K562 (cell line): ENCODE results near the gene WDR90. TPM values are rescaled to one million over a fixed set of nuclear protein-coding genes. Genes with fewer than 3 reads are reported as not detected.

ENCODE experiments used
- ATAC-seq: fragments of 200-7000 bp; cut with Tn5 transposase; 3 replicates; pipeline ENCODE4 v1.9.1; 2020; ENCODE audit warnings: moderate library complexity
- BruUV-seq: library from RNA; stranded (reverse); fragments of 400-500 nt; replicated peaks from 2 replicates; lab custom pipeline; 2021; lab: Mats Ljungman, UMichigan
- CTCF ChIA-PET: fragments of 300-600 bp; formaldehyde crosslinking; extraction: SDS; loops from one replicate; lab custom pipeline; 2021; ENCODE audit warnings: low intra/inter-chr PET ratio; lab: Yijun Ruan, JAX
- POLR2A ChIA-PET: fragments of 300-600, 350-650 bp; sonication (Branson Sonifier 250); formaldehyde crosslinking; extraction: SDS; loops from one replicate; lab custom pipeline; 2021; ENCODE audit warnings: antibody characterized with exemption, inconsistent platforms; lab: Yijun Ruan, JAX
- DNase-seq, 4 experiments: peaks; one replicate each; pipeline versions ENCODE4 v3.0.0 to v3.0.0-alpha.2; 2011 to 2018; ENCODE audit warnings: low spot score in 3 of 4, mixed read lengths in 3 of 4; ENCODE audit errors: extremely low read depth in 1 of 4
- FAIRE-seq: peaks from 2 replicates; lab custom pipeline; 2011; peaks lifted over from hg19 to GRCh38; lab: Jason Lieb, UNC
- H2AFZ ChIP-seq: 2 replicates; pipeline ENCODE4 v1.6.0; 2011; ENCODE audit warnings: low read depth, low read length, control low read depth, inconsistent platforms
- H3K27ac ChIP-seq: fragments of 200-600 bp; 3 replicates; pipeline ENCODE4 v1.8.0; 2011; ENCODE audit warnings: low read depth, mild to moderate bottlenecking, control low read depth, inconsistent platforms, low read length, moderate library complexity, mixed read lengths; ENCODE audit errors: extremely low read depth
- H3K27me3 ChIP-seq, 2 experiments: fragments of 300-600 bp in 1 of 2; 2 replicates in 1 of 2; 3 replicates in 1 of 2; pipeline versions ENCODE4 v1.6.0 to v1.8.0; 2011; ENCODE audit warnings: inconsistent platforms in 2 of 2, low read length in 2 of 2, mild to moderate bottlenecking in 1 of 2, mixed read lengths in 1 of 2, moderate library complexity in 1 of 2; ENCODE audit not compliant: control insufficient read depth in 2 of 2, insufficient read depth in 2 of 2
- H3K36me3 ChIP-seq: fragments of 300-600 bp; 3 replicates; pipeline ENCODE4 v1.8.0; 2011; ENCODE audit warnings: mild to moderate bottlenecking, low read length, inconsistent platforms; ENCODE audit not compliant: control insufficient read depth, insufficient read depth
- H3K4me1 ChIP-seq, 2 experiments: fragments of 200-600 bp in 1 of 2; replicated peaks in 1 of 2; 2 replicates in 1 of 2; 3 replicates in 1 of 2; pipeline versions ENCODE4 v1.5.1 to v1.8.0; 2011; ENCODE audit warnings: inconsistent platforms in 2 of 2, low read length in 2 of 2, mild to moderate bottlenecking in 1 of 2, mixed read lengths in 1 of 2, moderate library complexity in 1 of 2; ENCODE audit not compliant: control insufficient read depth in 2 of 2, insufficient read depth in 2 of 2
- H3K4me2 ChIP-seq: 2 replicates; pipeline ENCODE4 v1.6.1; 2011; ENCODE audit warnings: low read length, control low read depth, inconsistent platforms, mixed read lengths; ENCODE audit not compliant: insufficient read depth
- H3K4me3 ChIP-seq: fragments of 200-600 bp; sonication (generic), shearing (Covaris generic); 2 replicates; pipeline ENCODE4 v1.5.1; 2016; ENCODE audit warnings: control low read depth, inconsistent platforms
- H3K79me2 ChIP-seq: fragments of 200-600 bp; 3 replicates; pipeline ENCODE4 v1.8.0; 2011; ENCODE audit warnings: low read length, inconsistent platforms; ENCODE audit not compliant: control insufficient read depth, insufficient read depth
- H3K9ac ChIP-seq, 2 experiments: 2 replicates each; pipeline versions ENCODE4 v1.6.0 to v1.6.1; 2011; ENCODE audit warnings: low read depth in 2 of 2, low read length in 2 of 2, control low read depth in 1 of 2, inconsistent platforms in 1 of 2, mild to moderate bottlenecking in 1 of 2, mixed read lengths in 1 of 2; ENCODE audit not compliant: insufficient read depth in 1 of 2
- H3K9me1 ChIP-seq: one replicate; pipeline ENCODE4 v1.6.0; 2011; ENCODE audit warnings: inconsistent platforms, mild to moderate bottlenecking, low read length, moderate library complexity; ENCODE audit not compliant: control insufficient read depth, insufficient read depth
- H3K9me3 ChIP-seq: replicated peaks from 2 replicates; pipeline ENCODE4 v1.5.1; 2011; ENCODE audit warnings: low read depth, low read length, inconsistent platforms; ENCODE audit not compliant: control insufficient read depth, insufficient read depth
- H4K20me1 ChIP-seq: replicated peaks from 2 replicates; pipeline ENCODE4 v1.6.1; 2011; ENCODE audit warnings: low read length, inconsistent platforms, mixed read lengths; ENCODE audit not compliant: control insufficient read depth, insufficient read depth
- DIDO1 ChIP-seq: fragments of 450-650 bp; IDR thresholded peaks from 2 replicates; pipeline ENCODE4 v1.6.1; 2016; ENCODE audit warnings: low read depth, missing biosample characterization, missing genetic modification characterization
- FIP1L1 ChIP-seq: fragments of 200-400 bp; formaldehyde crosslinking; IDR thresholded peaks from 2 replicates; pipeline ENCODE4 v1.6.1; 2018; ENCODE audit warnings: mild to moderate bottlenecking, low read depth, low read length; ENCODE audit not compliant: poor library complexity, severe bottlenecking
- FOXA1 ChIP-seq: fragments of 450-650 bp; IDR thresholded peaks from 2 replicates; pipeline ENCODE4 v1.6.1; 2016; ENCODE audit warnings: mild to moderate bottlenecking, borderline replicate concordance
- GATAD2B ChIP-seq: fragments of 450-650 bp; IDR thresholded peaks from 2 replicates; pipeline ENCODE4 v1.6.1; 2017; ENCODE audit warnings: mild to moderate bottlenecking, borderline replicate concordance
- GTF2B ChIP-seq: IDR thresholded peaks from 2 replicates; pipeline ENCODE4 v1.6.1; 2011; ENCODE audit not compliant: insufficient read length; ENCODE audit errors: extremely low read depth
- L3MBTL2 ChIP-seq: fragments of 450-650 bp; IDR thresholded peaks from 2 replicates; pipeline ENCODE4 v1.6.1; 2016; ENCODE audit warnings: mild to moderate bottlenecking, moderate library complexity
- PTTG1 ChIP-seq: fragments of 450-650 bp; IDR thresholded peaks from 2 replicates; pipeline ENCODE4 v1.6.1; 2016; ENCODE audit warnings: low read depth, mild to moderate bottlenecking, missing genetic modification characterization, missing compliant biosample characterization
- RBM22 ChIP-seq: fragments of 200-400 bp; formaldehyde crosslinking; IDR thresholded peaks from 2 replicates; pipeline ENCODE4 v1.6.1; 2018; ENCODE audit warnings: low read length, low read depth; ENCODE audit not compliant: poor library complexity, severe bottlenecking
- SMC3 ChIP-seq: conservative IDR thresholded peaks from 2 replicates; pipeline ENCODE4 v1.6.1; 2011; ENCODE audit warnings: low read depth, low read length, improper control_type of control experiment; ENCODE audit not compliant: insufficient read depth
- SRSF3 ChIP-seq: fragments of 200-400 bp; formaldehyde crosslinking; IDR thresholded peaks from 2 replicates; pipeline ENCODE4 v1.6.1; 2016; ENCODE audit warnings: mild to moderate bottlenecking, low read length, moderate library complexity; ENCODE audit not compliant: insufficient read depth
- STAG1 ChIP-seq: sonication (generic); formaldehyde crosslinking; IDR thresholded peaks from 2 replicates; pipeline ENCODE4 v1.5.0; 2020; ENCODE audit warnings: missing genetic modification reagents, borderline replicate concordance
- XRCC5 ChIP-seq: fragments of 200-400 bp; formaldehyde crosslinking; IDR thresholded peaks from 2 replicates; pipeline ENCODE4 v1.6.1; 2017; ENCODE audit warnings: low read depth, mild to moderate bottlenecking, low read length
- ZBTB33 ChIP-seq: sonication (generic); formaldehyde crosslinking; IDR thresholded peaks from 2 replicates; pipeline ENCODE4 v1.8.1; 2023; ENCODE audit warnings: mild to moderate bottlenecking, missing genetic modification reagents
- ZBTB7A ChIP-seq: IDR thresholded peaks from 2 replicates; pipeline ENCODE4 v1.6.1; 2011; ENCODE audit warnings: low read depth, mild to moderate bottlenecking, low read length, moderate library complexity, borderline replicate concordance; ENCODE audit not compliant: control insufficient read depth
- ZEB2 ChIP-seq: fragments of 450-650 bp; IDR thresholded peaks from 2 replicates; pipeline ENCODE4 v1.6.1; 2016
- ZNF695 ChIP-seq: fragments of 450-650 bp; formaldehyde crosslinking; IDR thresholded peaks from 2 replicates; pipeline ENCODE4 v1.4.0; 2020; ENCODE audit warnings: mild to moderate bottlenecking, moderate library complexity
- WGBS: fragments of 100-300 bp; shearing (Covaris generic); methylation state at CpG from one replicate; pipeline ENCODE4 v1.1.6; 2016; ENCODE audit warnings: low coverage, mixed read lengths; ENCODE audit not compliant: insufficient coverage; ENCODE audit errors: missing lambda C conversion rate; 5-methylcytosine and 5-hydroxymethylcytosine counted together
- in situ Hi-C: fragments of 300-500 bp; cut with MboI; formaldehyde crosslinking; loops from 4 replicates; pipeline ENCODE4 v1.15.0; 2018; ENCODE audit warnings: inconsistent platforms, mixed read lengths
- intact Hi-C: fragments of 100-400 bp; cut with micrococcal nuclease; formaldehyde crosslinking; loops from 2 replicates; pipeline ENCODE4 v1.14.2; 2022
- polyA plus RNA-seq, 8 experiments: library from polyadenylated mRNA; depleted of rRNA in 4 of 8; stranded (reverse) in 5 of 8; unstranded in 3 of 8; fragments of >200 nt; fragmentation: Nextera tagmentation in 2 of 8; fragmentation: Illumina TruSeq in 1 of 8; extraction: Ambion mirVana in 2 of 8; extraction: Trizol in 1 of 8; gene quantifications; 2 replicates each; pipeline versions ENCODE4 v1.2.1 to v1.2.3, GENCODE V29; 2011 to 2014; ENCODE audit warnings: inconsistent platforms in 1 of 8, missing spikeins in 1 of 8
- total RNA-seq, 7 experiments: library from RNA; depleted of rRNA in 6 of 7; stranded (reverse); fragments of >200 nt in 6 of 7; fragmentation: Illumina TruSeq in 2 of 7; extraction: Trizol in 2 of 7; gene quantifications; 2 replicates each; pipeline versions ENCODE4 v1.2.1 to v1.2.3, GENCODE V29; 2011 to 2021; ENCODE audit warnings: low replicate concordance in 1 of 7
- TF ChIP-seq, protein P1 (sequence below): fragments of 250-450 bp; sonication (Bioruptor Pico); IDR thresholded peaks from 2 replicates; pipeline ENCODE4 v1.5.1; 2021; ENCODE audit warnings: mild to moderate bottlenecking

Gene WDR90
- total and polyA plus RNA-seq, 9 of the 15 experiments (the other 6 are each of a cell fraction or from before 2014, with no cell fraction given) = 0.44 to 12.6 (median 3.3) TPM

DNA sequence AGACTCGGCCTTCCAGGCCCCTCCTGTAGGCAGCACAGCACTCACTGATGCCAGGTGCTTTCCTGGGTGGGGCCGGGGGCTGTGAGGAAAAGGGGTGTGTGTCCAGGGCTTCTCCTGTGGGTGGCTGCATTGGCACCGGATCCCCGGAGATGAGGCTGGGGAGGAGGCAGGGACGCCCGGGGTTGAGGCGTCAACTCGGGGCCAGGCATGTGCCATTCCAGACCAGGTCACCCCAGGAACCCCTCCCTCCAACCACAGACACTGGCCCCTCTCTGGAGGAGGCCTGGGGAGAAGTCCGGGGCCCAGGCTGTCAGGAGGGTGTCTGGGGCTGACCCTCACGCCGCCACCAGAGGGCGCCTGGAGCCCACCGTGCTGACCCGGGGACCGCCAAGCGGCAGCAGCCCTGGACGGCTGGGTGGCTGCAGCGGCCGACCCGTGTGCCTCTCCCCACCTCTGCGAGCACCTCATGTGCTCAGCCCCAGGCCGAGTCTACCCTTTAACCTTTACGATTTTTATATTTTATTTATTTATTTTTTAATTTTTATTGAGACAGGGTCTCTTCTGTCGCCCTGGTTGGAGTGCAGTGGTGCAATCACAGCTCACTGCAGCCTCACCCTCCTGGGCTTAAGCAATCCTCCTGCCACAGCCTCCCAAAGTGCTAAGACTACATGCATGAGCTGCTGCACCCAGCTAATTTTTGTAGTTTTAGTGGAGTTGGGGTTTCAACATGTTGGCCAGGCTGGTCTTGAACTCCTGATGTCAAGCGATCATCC is 62.6 kb downstream of the WDR90 start:
- WGBS = 9% methylated on average over 18 of the region's 25 CpGs
- Histone ChIP-seq H3K4me3 (no peak overlapping the region), H3K4me1 (peaks cover 7 to 65% of the 10 kb centered on the region in 2 experiments; a peak in 3 of 5 replicates), H4K20me1 (peaks cover 20% of the 10 kb centered on the region; the same call in 1 of the 2 replicates), H3K79me2 (peaks cover 11% of the 10 kb centered on the region), H2AFZ (no peak overlapping the region), H3K27me3 (peaks cover 0 to 11% of the 10 kb centered on the region in 2 experiments; a peak in 2 of 5 replicates), H3K9me3 (no peaks in the 10 kb centered on the region), H3K27ac (no peak overlapping the region), H3K4me2 (no peak overlapping the region), H3K9ac (peak overlapping the region in 1 of 2 experiments; percentile 10; a peak in 1 of 4 replicates), H3K9me1 (no peaks in the 10 kb centered on the region), H3K36me3 (peaks cover under 1% of the 10 kb centered on the region; the same call in 1 of the 3 replicates)
- intact Hi-C loops (loop anchor here (1.0 to 5.0 kb wide), 2 partner anchors 74 to 96 kb away; no protein-coding TSS in a partner anchor), in situ Hi-C loops (loop anchor here (5.0 to 10.0 kb wide), 2 partner anchors 76 to 343 kb away; partner anchors contain the start of genes CHTF18 and RPUSD1)
- ATAC-seq (peak; percentile 82), FAIRE-seq (peak; percentile 82), DNase-seq (peak; percentile 74 to 88 (median 80))
- ChIA-PET POLR2A (interaction anchor here (1.0 to 1.2 kb wide), 2 partner anchors 9 to 73 kb away, joined by 3 read pairs; partner anchors contain the start of gene ANTKMT), CTCF (interaction anchor here (0.7 to 4.5 kb wide), 5 partner anchors 30 to 391 kb away, joined by 3 to 73 read pairs (median 12); no protein-coding TSS in a partner anchor)
- BruUV-seq = no TSS peak
- TF ChIP-seq STAG1 (CRISPR knock-in tag) (peak; percentile 96), DIDO1 (tag) (no peak), GTF2B (no peak), ZNF695 (CRISPR knock-in tag) (no peak), ZBTB33 (peak; percentile 64), ZEB2 (no peak), ZBTB7A (peak; percentile 86), L3MBTL2 (peak; percentile 28; the same call in 1 of the 2 replicates), XRCC5 (0 out of 2 replicates have a peak, but pooled peaks have one; percentile 73), FOXA1 (no peak), SRSF3 (no peak), RBM22 (no peak), GATAD2B (no peak), PTTG1 (tag) (no peak), SMC3 (peak; percentile 95), FIP1L1 (peak; percentile 49)
- TF ChIP-seq, protein P1, sequence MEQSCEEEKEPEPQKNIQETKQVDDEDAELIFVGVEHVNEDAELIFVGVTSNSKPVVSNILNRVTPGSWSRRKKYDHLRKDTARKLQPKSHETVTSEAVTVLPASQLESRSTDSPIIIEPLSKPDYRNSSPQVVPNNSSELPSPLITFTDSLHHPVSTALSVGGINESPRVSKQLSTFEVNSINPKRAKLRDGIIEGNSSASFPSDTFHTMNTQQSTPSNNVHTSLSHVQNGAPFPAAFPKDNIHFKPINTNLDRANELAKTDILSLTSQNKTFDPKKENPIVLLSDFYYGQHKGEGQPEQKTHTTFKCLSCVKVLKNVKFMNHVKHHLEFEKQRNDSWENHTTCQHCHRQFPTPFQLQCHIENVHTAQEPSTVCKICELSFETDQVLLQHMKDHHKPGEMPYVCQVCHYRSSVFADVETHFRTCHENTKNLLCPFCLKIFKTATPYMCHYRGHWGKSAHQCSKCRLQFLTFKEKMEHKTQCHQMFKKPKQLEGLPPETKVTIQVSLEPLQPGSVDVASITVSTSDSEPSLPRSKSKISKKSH (CRISPR knock-in tag) = no peak
